Neuronal stem cell (in vitro differentiated cells): ENCODE data around the gene LRIG1.

Experiments used
- DNase-seq: peaks from one replicate; pipeline ENCODE4 v3.0.0-alpha.2; 2013; ENCODE audit warnings: low spot score
- H2AFZ ChIP-seq: one replicate; pipeline ENCODE4 v1.6.1; 2013; ENCODE audit warnings: mild to moderate bottlenecking, low read length, inconsistent platforms
- H2AK5ac ChIP-seq: 2 replicates; pipeline ENCODE4 v1.6.1; 2013; ENCODE audit warnings: low read depth, mild to moderate bottlenecking, inconsistent platforms, low read length, moderate library complexity, mixed read lengths
- H2BK120ac ChIP-seq: 2 replicates; pipeline ENCODE4 v1.6.1; 2013; ENCODE audit warnings: low read depth, mild to moderate bottlenecking, inconsistent platforms, low read length, moderate library complexity, mixed read lengths
- H2BK12ac ChIP-seq: one replicate; pipeline ENCODE4 v1.6.1; 2013; ENCODE audit warnings: low read length, inconsistent platforms
- H2BK15ac ChIP-seq: 2 replicates; pipeline ENCODE4 v1.6.1; 2013; ENCODE audit warnings: mild to moderate bottlenecking, low read length, inconsistent platforms, mixed read lengths
- H2BK5ac ChIP-seq: one replicate; pipeline ENCODE4 v1.6.1; 2013; ENCODE audit warnings: inconsistent platforms, mild to moderate bottlenecking, low read length, moderate library complexity
- H3K14ac ChIP-seq: one replicate; pipeline ENCODE4 v1.6.1; 2013; ENCODE audit warnings: low read length, inconsistent platforms
- H3K18ac ChIP-seq: 2 replicates; pipeline ENCODE4 v1.6.1; 2013; ENCODE audit warnings: low read length, inconsistent platforms
- H3K23ac ChIP-seq: 2 replicates; pipeline ENCODE4 v1.6.1; 2013; ENCODE audit warnings: low read depth, mild to moderate bottlenecking, mixed read lengths, low read length, inconsistent platforms; ENCODE audit not compliant: poor library complexity
- H3K27ac ChIP-seq: replicated peaks from 3 replicates; pipeline ENCODE4 v1.5.1; 2013; ENCODE audit warnings: low read length, inconsistent platforms
- H3K27me3 ChIP-seq, 3 experiments: 2 replicates each; pipeline ENCODE4 v1.6.1; 2013; ENCODE audit warnings: low read length in 3 of 3, mild to moderate bottlenecking in 2 of 3, inconsistent platforms in 1 of 3, low read depth in 1 of 3, mixed read lengths in 1 of 3, moderate library complexity in 1 of 3; ENCODE audit not compliant: control insufficient read depth in 3 of 3, insufficient read depth in 3 of 3
- H3K36me3 ChIP-seq, 2 donors: replicated peaks in 1 of 2; 2 replicates each; pipeline ENCODE4 v1.6.1; 2013; ENCODE audit warnings: low read length in 2 of 2; ENCODE audit not compliant: control insufficient read depth in 2 of 2, insufficient read depth in 2 of 2
- H3K4ac ChIP-seq: 2 replicates; pipeline ENCODE4 v1.6.1; 2013; ENCODE audit warnings: inconsistent platforms, mild to moderate bottlenecking, low read length, moderate library complexity
- H3K4me1 ChIP-seq, 2 donors: 1 replicate in 1 of 2; 2 replicates in 1 of 2; pipeline ENCODE4 v1.6.1; 2013; ENCODE audit warnings: low read length in 2 of 2, low read depth in 1 of 2; ENCODE audit not compliant: control insufficient read depth in 2 of 2, insufficient read depth in 1 of 2
- H3K4me2 ChIP-seq: one replicate; pipeline ENCODE4 v1.6.1; 2013; ENCODE audit warnings: mild to moderate bottlenecking, low read length, inconsistent platforms; ENCODE audit not compliant: insufficient read depth, poor library complexity, severe bottlenecking
- H3K4me3 ChIP-seq, 2 donors: 2 replicates each; pipeline ENCODE4 v1.5.1; 2013; ENCODE audit warnings: low read length in 2 of 2, mild to moderate bottlenecking in 2 of 2, inconsistent platforms in 1 of 2, moderate library complexity in 1 of 2
- H3K79me1 ChIP-seq: one replicate; pipeline ENCODE4 v1.6.1; 2013; ENCODE audit warnings: low read depth, mild to moderate bottlenecking, inconsistent platforms, low read length, moderate library complexity
- H3K9ac ChIP-seq: one replicate; pipeline ENCODE4 v1.6.1; 2013; ENCODE audit warnings: mild to moderate bottlenecking, low read depth, low read length, inconsistent platforms; ENCODE audit not compliant: poor library complexity
- H3K9me3 ChIP-seq, 2 donors: replicated peaks in 1 of 2; 2 replicates each; pipeline versions ENCODE3 to v1.6.1; 2013; ENCODE audit warnings: low read length in 2 of 2, mild to moderate bottlenecking in 2 of 2, inconsistent platforms in 1 of 2, low read depth in 1 of 2, mixed read lengths in 1 of 2, moderate library complexity in 1 of 2; ENCODE audit not compliant: control insufficient read depth in 2 of 2, insufficient read depth in 1 of 2
- H4K8ac ChIP-seq: one replicate; pipeline ENCODE4 v1.6.1; 2013; ENCODE audit warnings: low read depth, mild to moderate bottlenecking, inconsistent platforms, low read length, moderate library complexity
- H4K91ac ChIP-seq: one replicate; pipeline ENCODE4 v1.6.1; 2013; ENCODE audit warnings: low read length, low read depth, mild to moderate bottlenecking, inconsistent platforms; ENCODE audit not compliant: poor library complexity
- WGBS, 2 donors: extraction: QIAGEN DNeasy Blood & Tissue Kit; methylation state at CpG; one replicate each; pipeline ENCODE4 v1.1.7; 2013; ENCODE audit warnings: missing lambda C conversion rate in 2 of 2, mixed read lengths in 1 of 2; ENCODE audit not compliant: insufficient read length in 2 of 2, insufficient replicate concordance in 1 of 2; ENCODE audit errors: extremely low coverage in 2 of 2; 5-methylcytosine and 5-hydroxymethylcytosine counted together

The LRIG1 gene

DNA sequence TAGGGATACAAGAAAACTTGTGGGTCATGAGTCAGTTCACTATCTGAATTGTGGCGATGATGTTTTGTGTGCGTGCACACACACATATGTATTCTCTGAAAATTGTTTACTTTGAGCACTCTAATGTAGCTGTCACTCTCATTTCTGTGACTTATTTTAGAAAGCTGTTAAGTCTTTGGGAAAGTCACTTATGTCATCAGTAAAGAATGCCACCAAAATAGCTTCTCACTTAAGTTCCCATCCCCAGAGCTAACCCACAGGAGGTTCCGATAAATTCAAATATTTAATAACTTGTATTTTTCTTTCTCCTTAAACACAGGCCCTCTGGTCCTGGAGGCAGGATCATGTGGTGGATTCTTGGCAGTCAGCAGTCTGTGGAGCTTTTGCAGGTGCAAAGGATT is 138.3 kb downstream of the LRIG1 start:
- Histone ChIP-seq H4K8ac (no peak overlapping the region), H2AK5ac (no peak overlapping the region), H3K27me3 (no peaks in the 10 kb centered on the region), H3K18ac (no peak overlapping the region), H2AFZ (no peak overlapping the region), H3K4me3 (no peak overlapping the region), H3K4ac (no peak overlapping the region), H3K36me3 (no peaks in the 10 kb centered on the region), H3K23ac (no peak overlapping the region), H2BK5ac (no peak overlapping the region), H3K79me1 (no peaks in the 10 kb centered on the region), H3K4me1 (peaks cover 0 to 9% of the 10 kb centered on the region in 2 donors), H2BK15ac (no peak overlapping the region), H3K9ac (no peak overlapping the region), H3K4me2 (no peak overlapping the region), H2BK12ac (no peak overlapping the region), H2BK120ac (no peak overlapping the region), H4K91ac (no peak overlapping the region), H3K14ac (no peak overlapping the region), H3K9me3 (no peaks in the 10 kb centered on the region), H3K27ac (no peak overlapping the region)
- WGBS, 2 donors: no CpG with 5 or more reads among the region's 3 CpGs
- no peak for DNase-seq

DNA sequence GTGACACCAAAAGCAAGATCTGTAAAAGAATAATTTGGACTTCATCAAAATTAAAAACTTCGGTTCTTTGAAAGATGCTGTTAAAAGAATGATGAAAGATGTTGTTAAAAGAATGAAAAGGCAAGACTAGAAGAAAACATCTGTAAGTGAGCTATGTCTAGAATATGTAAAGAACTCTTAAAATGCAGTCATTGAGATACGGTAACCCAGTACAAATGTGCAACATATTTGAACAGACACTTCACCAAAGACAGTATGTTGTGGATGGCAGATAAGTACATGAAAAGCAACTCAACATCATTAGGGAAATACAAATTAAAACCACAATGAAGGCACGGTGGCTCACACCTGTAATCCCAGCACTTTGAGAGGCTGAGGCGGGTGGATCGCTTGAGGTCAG is 139.5 kb downstream of the LRIG1 start:
- H2BK15ac ChIP-seq: no peak overlapping the region
- DNase-seq: no peak
- no CpG with 5 or more reads among the region's 5 CpGs for WGBS, 2 donors

DNA sequence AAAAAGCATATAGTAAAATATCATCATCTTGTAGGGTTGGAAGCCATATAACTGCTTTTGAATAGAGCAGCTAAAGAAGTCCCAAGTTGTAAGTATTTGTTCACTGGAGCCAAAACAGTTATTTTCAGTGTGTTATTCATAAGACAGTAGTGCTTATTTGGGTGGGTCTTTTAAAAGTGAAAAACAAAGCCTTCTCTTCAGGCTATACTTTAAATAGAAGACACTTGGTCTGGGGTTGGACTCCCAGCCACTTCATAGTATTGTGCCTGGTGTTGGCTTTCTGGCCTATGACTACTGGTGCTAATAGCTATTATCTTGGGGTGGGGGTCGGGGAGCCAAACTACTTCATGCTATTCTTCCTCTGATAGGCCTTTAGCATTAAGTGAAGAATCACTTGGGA is 144.8 kb downstream of the LRIG1 start:
- H2BK120ac ChIP-seq: no peak overlapping the region
- H2AK5ac ChIP-seq: no peak overlapping the region
- H3K27ac ChIP-seq: no peak overlapping the region
- H3K4ac ChIP-seq: no peak overlapping the region
- no peak overlapping the region for H3K18ac ChIP-seq
- no peak overlapping the region for H3K4me3 ChIP-seq
- H3K27me3 ChIP-seq: no peaks in the 10 kb centered on the region
- no CpG with 5 or more reads among the region's 1 CpG for WGBS, 2 donors
- no peak overlapping the region for H4K91ac ChIP-seq
- no peaks in the 10 kb centered on the region for H3K36me3 ChIP-seq
- no peak overlapping the region for H3K23ac ChIP-seq
- no peaks in the 10 kb centered on the region for H3K4me1 ChIP-seq
- H3K4me2 ChIP-seq: no peak overlapping the region
- H2BK15ac ChIP-seq: no peak overlapping the region
- no peaks in the 10 kb centered on the region for H3K79me1 ChIP-seq
- H4K8ac ChIP-seq: no peak overlapping the region
- H3K9me3 ChIP-seq: no peaks in the 10 kb centered on the region
- no peak overlapping the region for H3K9ac ChIP-seq
- DNase-seq: no peak
- no peak overlapping the region for H2AFZ ChIP-seq
- H2BK5ac ChIP-seq: no peak overlapping the region
- no peak overlapping the region for H2BK12ac ChIP-seq
- H3K14ac ChIP-seq: no peak overlapping the region

More for the DNA sequence above, 139.5 kb downstream of the LRIG1 start:
- H3K27me3 ChIP-seq: no peaks in the 10 kb centered on the region
- no peaks in the 10 kb centered on the region for H3K79me1 ChIP-seq
- no peaks in the 10 kb centered on the region for H3K9me3 ChIP-seq
- no peak overlapping the region for H2BK5ac ChIP-seq
- peaks cover 0 to 4% of the 10 kb centered on the region in 2 donors for H3K4me1 ChIP-seq
- no peak overlapping the region for H4K91ac ChIP-seq
- no peaks in the 10 kb centered on the region for H3K36me3 ChIP-seq
- no peak overlapping the region for H3K14ac ChIP-seq
- H2AK5ac ChIP-seq: no peak overlapping the region
- H3K9ac ChIP-seq: no peak overlapping the region
- no peak overlapping the region for H3K18ac ChIP-seq
- H3K4me3 ChIP-seq: no peak overlapping the region
- no peak overlapping the region for H2BK120ac ChIP-seq
- no peak overlapping the region for H2AFZ ChIP-seq
- H3K23ac ChIP-seq: no peak overlapping the region
- no peak overlapping the region for H3K4ac ChIP-seq
- no peak overlapping the region for H2BK12ac ChIP-seq
- no peak overlapping the region for H3K4me2 ChIP-seq
- H3K27ac ChIP-seq: no peak overlapping the region
- H4K8ac ChIP-seq: no peak overlapping the region

DNA sequence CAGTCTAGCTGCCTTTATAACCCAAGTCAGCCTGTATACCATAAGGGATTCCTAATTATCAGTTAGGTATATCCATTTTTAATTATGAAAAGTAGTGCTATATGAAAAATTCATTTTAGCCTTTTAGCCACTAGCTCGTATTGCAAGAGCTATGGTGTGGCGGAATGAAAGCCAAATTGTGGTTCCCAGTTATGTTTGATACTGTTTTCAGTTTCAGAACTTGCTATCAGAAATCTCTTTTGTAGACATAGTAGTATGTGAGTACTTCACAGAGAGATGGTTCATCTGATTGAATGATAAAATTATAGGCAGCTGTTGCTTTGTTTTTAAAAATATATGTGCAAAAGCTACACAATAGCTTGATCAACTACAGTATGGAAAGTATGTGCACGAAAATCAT is 145.4 kb downstream of the LRIG1 start:
- H3K4ac ChIP-seq: no peak overlapping the region
- no CpG with 5 or more reads among the region's 3 CpGs for WGBS, 2 donors
- no peak overlapping the region for H3K4me2 ChIP-seq
- no peak overlapping the region for H3K14ac ChIP-seq
- no peak overlapping the region for H2BK15ac ChIP-seq
- H3K9ac ChIP-seq: no peak overlapping the region
- no peaks in the 10 kb centered on the region for H3K27me3 ChIP-seq
- H3K4me3 ChIP-seq: no peak overlapping the region
- H4K8ac ChIP-seq: no peak overlapping the region
- no peaks in the 10 kb centered on the region for H3K36me3 ChIP-seq
- H2BK120ac ChIP-seq: no peak overlapping the region
- H3K9me3 ChIP-seq: no peaks in the 10 kb centered on the region
- H2BK5ac ChIP-seq: no peak overlapping the region
- no peak overlapping the region for H4K91ac ChIP-seq
- no peak overlapping the region for H2AFZ ChIP-seq
- DNase-seq: no peak
- H3K79me1 ChIP-seq: no peaks in the 10 kb centered on the region
- H3K27ac ChIP-seq: no peak overlapping the region
- H2BK12ac ChIP-seq: no peak overlapping the region
- H3K18ac ChIP-seq: no peak overlapping the region
- no peak overlapping the region for H2AK5ac ChIP-seq
- no peaks in the 10 kb centered on the region for H3K4me1 ChIP-seq
- no peak overlapping the region for H3K23ac ChIP-seq
